Transverse colon (tissue), 4 donors: Measurements from ENCODE around the gene FBXL14. TPM values are rescaled to one million over a fixed set of nuclear protein-coding genes. Genes with fewer than 3 reads are reported as not detected.

ENCODE experiments used
- DNase-seq: peaks from one replicate; pipeline ENCODE4 v3.0.0-alpha.2; 2019
- H3K27ac ChIP-seq, 4 donors: fragments of 200-600 bp; sonication (generic); 2 replicates each; pipeline ENCODE4 v1.5.1; 2016 to 2018; ENCODE audit warnings: inconsistent platforms in 4 of 4
- H3K27me3 ChIP-seq: fragments of 200-600 bp; sonication (generic); 2 replicates; pipeline ENCODE4 v1.5.1; 2017; ENCODE audit warnings: inconsistent platforms
- H3K36me3 ChIP-seq, 4 donors: fragments of 200-600 bp; sonication (generic); 2 replicates each; pipeline ENCODE4 v1.5.1; 2017 to 2019; ENCODE audit warnings: inconsistent platforms in 4 of 4
- H3K4me1 ChIP-seq, 4 donors: fragments of 200-600 bp; sonication (generic); 2 replicates each; pipeline ENCODE4 v1.5.1; 2017 to 2020; ENCODE audit warnings: inconsistent platforms in 4 of 4
- H3K4me3 ChIP-seq, 4 donors: fragments of 200-600 bp; sonication (generic); 1 replicate in 1 of 4; 2 replicates in 3 of 4; pipeline versions ENCODE4 v1.5.1 to v1.6.1; 2017 to 2019; ENCODE audit warnings: inconsistent platforms in 4 of 4
- H3K9me3 ChIP-seq, 2 donors: fragments of 200-600 bp; sonication (generic); 2 replicates each; pipeline ENCODE4 v1.5.1; 2017 to 2019; ENCODE audit warnings: inconsistent platforms in 2 of 2
- CTCF ChIP-seq, 5 experiments: fragments of 200-600 bp in 3 of 5; fragments of 450-650 bp in 2 of 5; sonication (generic) in 3 of 5; IDR thresholded peaks; 1 replicate in 2 of 5; 2 replicates in 3 of 5; pipeline ENCODE4 v1.5.1; 2016 to 2017; ENCODE audit warnings: antibody characterized with exemption in 5 of 5, inconsistent platforms in 3 of 5, mild to moderate bottlenecking in 2 of 5, moderate library complexity in 1 of 5
- EP300 ChIP-seq: sonication (generic); formaldehyde crosslinking; IDR thresholded peaks from one replicate; pipeline ENCODE4 v1.6.1; 2017; ENCODE audit warnings: antibody characterized with exemption, low read depth
- POLR2A ChIP-seq: fragments of 450-650 bp; IDR thresholded peaks from one replicate; pipeline ENCODE4 v1.6.1; 2016; ENCODE audit warnings: antibody characterized with exemption, mild to moderate bottlenecking, moderate library complexity
- POLR2AphosphoS5 ChIP-seq, 3 donors: sonication (generic); formaldehyde crosslinking; IDR thresholded peaks; one replicate each; pipeline ENCODE4 v1.6.1; 2016; ENCODE audit warnings: antibody characterized with exemption in 3 of 3
- WGBS, 2 donors: methylation state at CpG; one replicate each; pipeline ENCODE4 v1.1.5; 2018; ENCODE audit warnings: low coverage in 1 of 2; 5-methylcytosine and 5-hydroxymethylcytosine counted together
- in situ Hi-C, 4 donors: fragments of 200-750 bp; cut with MboI; loops; one replicate each; pipeline versions ENCODE4 v1.15.0 to v1.15.1; 2017; ENCODE audit warnings: low sequenced_read_pairs in 3 of 4, low pct_ligation_motif_present in 1 of 4, low pct_unique_long_range_greater_than_20kb in 1 of 4
- intact Hi-C: fragments of 100-400 bp; cut with DNase I; formaldehyde crosslinking; loops from one replicate; pipeline ENCODE4 v1.15.1; 2023; ENCODE audit warnings: low total_unique reads
- total RNA-seq, 4 donors: library from RNA; depleted of rRNA; stranded (reverse); fragments of >200 nt; gene quantifications; one replicate each; pipeline ENCODE4 v1.1.0, GENCODE V29; 2016

FBXL14 gene
- total RNA-seq, 4 donors from 2014 or later, result 15.5 to 44.4 (median 28.0) TPM

GRCh38 chr12:1613860-1614259 is 19.5 kb upstream of the FBXL14 start:
- DNase-seq, result no peak
- H3K36me3 ChIP-seq, result no peaks in the 10 kb centered on the region
- intact Hi-C loops, result no loop called here
- H3K9me3 ChIP-seq, result no peaks in the 10 kb centered on the region
- peaks cover 0 to 9% (median 0%) of the 10 kb centered on the region in 4 donors for H3K4me1 ChIP-seq
- no peak for TF ChIP-seq CTCF (IDR thresholded peaks at IDR 0.05)
- TF ChIP-seq POLR2A, result no peak
- no peak for TF ChIP-seq POLR2AphosphoS5 (IDR thresholded peaks at IDR 0.05)
- H3K27me3 ChIP-seq, result no peaks in the 10 kb centered on the region
- WGBS, 2 donors, result 89 to 93% methylated on average over 2 to 4 of the region's 4 CpGs
- in situ Hi-C loops, result no loop called here
- H3K27ac ChIP-seq, result no peak overlapping the region
- H3K4me3 ChIP-seq, result no peak overlapping the region

- Histone ChIP-seq H3K27me3 (no peaks in the 10 kb centered on the region), H3K9me3 (no peaks in the 10 kb centered on the region), H3K27ac (peak overlapping the region in 1 of 4 donors; percentile 56), H3K4me3 (no peak overlapping the region), H3K4me1 (peaks cover 0 to 21% (median under 1%) of the 10 kb centered on the region in 4 donors), H3K36me3 (no peaks in the 10 kb centered on the region)
- in situ Hi-C loops (no loop called here), intact Hi-C loops (no loop called here)
- no peak for DNase-seq
- TF ChIP-seq POLR2AphosphoS5 (IDR thresholded peaks at IDR 0.05), result no peak
- 87 to 100% methylated on average over 2 to 13 of the region's 13 CpGs for WGBS, 2 donors
Measured at GRCh38 chr12:1611803-1612572, 17.6 kb upstream of the FBXL14 start.

GRCh38 chr12:1610072-1610643 is 15.8 kb upstream of the FBXL14 start:
- Histone ChIP-seq H3K9me3 (no peaks in the 10 kb centered on the region), H3K4me1 (peaks cover 10 to 33% (median 13%) of the 10 kb centered on the region in 4 donors), H3K4me3 (no peak overlapping the region), H3K36me3 (no peaks in the 10 kb centered on the region), H3K27me3 (no peaks in the 10 kb centered on the region), H3K27ac (no peak overlapping the region)
- WGBS, 2 donors, result 54 to 87% methylated on average over 2 to 7 of the region's 7 CpGs
- intact Hi-C loops, result no loop called here
- in situ Hi-C loops, result no loop called here
- no peak for DNase-seq
- no peak for TF ChIP-seq POLR2A
- TF ChIP-seq EP300, result no peak
- TF ChIP-seq CTCF (IDR thresholded peaks at IDR 0.05), result no peak
- no peak for TF ChIP-seq POLR2AphosphoS5 (IDR thresholded peaks at IDR 0.05)

- H3K4me1 ChIP-seq, result peaks cover 10 to 33% (median 14%) of the 10 kb centered on the region in 4 donors
- H3K27me3 ChIP-seq, result no peaks in the 10 kb centered on the region
- no peak overlapping the region for H3K4me3 ChIP-seq
- TF ChIP-seq EP300, result no peak
- no peak for TF ChIP-seq POLR2AphosphoS5 (IDR thresholded peaks at IDR 0.05)
- TF ChIP-seq CTCF (IDR thresholded peaks at IDR 0.05), result no peak
- no peak for TF ChIP-seq POLR2A
- peak overlapping the region in 3 of 4 donors; percentile 16 to 62 (median 23) for H3K27ac ChIP-seq
- no peak for DNase-seq
- no peaks in the 10 kb centered on the region for H3K36me3 ChIP-seq
- in situ Hi-C loops (loop anchor here in 1 of 4 donors (10.0 kb wide), 1 partner anchor 494 kb away; no protein-coding TSS in a partner anchor), intact Hi-C loops (no loop called here)
- H3K9me3 ChIP-seq, result no peaks in the 10 kb centered on the region
- WGBS, 2 donors, result 35 to 40% methylated on average over 5 of the region's 5 CpGs
Measured at GRCh38 chr12:1608713-1609119, 14.3 kb upstream of the FBXL14 start.
